Stimulated activated naive B cell treated with anti-CD40 and anti-IgM and Interleukin-4, amounts not matched to agents 10 μg/mL and 1 μg/mL and 100 μg/mL, for 72 hours (primary cell): Measurements from ENCODE around the gene TLR5.

Source experiments
- ATAC-seq, 2 donors: fragments of 150-1000 bp; cut with Tn5 transposase; replicated peaks; 2 replicates each; pipeline ENCODE4 v1.10.0; 2021; ENCODE audit warnings: moderate library complexity in 1 of 2
- DNase-seq: peaks from one replicate; pipeline ENCODE4 v3.0.0; 2021
- H3K27ac Mint-ChIP-seq: one replicate; pipeline ENCODE4 v1.8.0; 2022; ENCODE audit warnings: mild to moderate bottlenecking, mixed read lengths
- H3K27me3 Mint-ChIP-seq, 2 donors: one replicate each; pipeline ENCODE4 v1.8.0; 2022; ENCODE audit warnings: mixed read lengths in 2 of 2
- H3K36me3 Mint-ChIP-seq, 2 donors: one replicate each; pipeline ENCODE4 v1.8.0; 2022; ENCODE audit warnings: mixed read lengths in 2 of 2, mild to moderate bottlenecking in 1 of 2
- H3K4me1 Mint-ChIP-seq, 2 donors: one replicate each; pipeline ENCODE4 v1.8.0; 2022; ENCODE audit warnings: mixed read lengths in 2 of 2, mild to moderate bottlenecking in 1 of 2
- H3K4me3 Mint-ChIP-seq, 2 donors: one replicate each; pipeline ENCODE4 v1.8.0; 2022; ENCODE audit warnings: mild to moderate bottlenecking in 2 of 2, mixed read lengths in 2 of 2, moderate library complexity in 1 of 2
- H3K9me3 Mint-ChIP-seq, 2 donors: one replicate each; pipeline ENCODE4 v1.8.0; 2022; ENCODE audit warnings: mixed read lengths in 2 of 2, mild to moderate bottlenecking in 1 of 2

Gene TLR5

DNA sequence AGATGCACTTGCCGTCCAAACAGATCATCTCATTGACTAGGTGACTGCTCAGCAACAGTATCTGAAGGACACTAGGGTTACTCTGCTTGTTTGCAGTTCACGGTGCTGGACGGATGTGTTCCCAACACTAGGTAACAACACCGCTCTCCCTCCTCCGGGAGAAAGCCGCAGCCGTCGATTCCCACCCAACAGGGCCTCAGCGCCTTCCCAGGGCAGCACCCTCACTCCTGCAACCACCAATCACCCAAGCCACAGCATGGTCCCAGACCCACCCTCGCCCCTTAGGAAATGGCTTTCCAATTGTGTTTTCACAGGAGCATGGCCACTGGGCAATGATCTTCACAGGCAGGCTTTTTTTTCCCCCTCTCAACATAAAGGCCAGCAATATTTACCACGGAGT, 779 bp downstream of the TLR5 start:
- Mint-ChIP-seq H3K27me3 (peaks cover 29 to 36% of the 10 kb centered on the region in 2 donors), H3K27ac (no peak overlapping the region), H3K4me1 (peaks cover 13 to 22% of the 10 kb centered on the region in 2 donors), H3K9me3 (peaks cover 4% of the 10 kb centered on the region in 2 donors), H3K36me3 (no peaks in the 10 kb centered on the region), H3K4me3 (peak overlapping the region; percentile 79 to 81)
- no peak for ATAC-seq
- no peak for DNase-seq

DNA sequence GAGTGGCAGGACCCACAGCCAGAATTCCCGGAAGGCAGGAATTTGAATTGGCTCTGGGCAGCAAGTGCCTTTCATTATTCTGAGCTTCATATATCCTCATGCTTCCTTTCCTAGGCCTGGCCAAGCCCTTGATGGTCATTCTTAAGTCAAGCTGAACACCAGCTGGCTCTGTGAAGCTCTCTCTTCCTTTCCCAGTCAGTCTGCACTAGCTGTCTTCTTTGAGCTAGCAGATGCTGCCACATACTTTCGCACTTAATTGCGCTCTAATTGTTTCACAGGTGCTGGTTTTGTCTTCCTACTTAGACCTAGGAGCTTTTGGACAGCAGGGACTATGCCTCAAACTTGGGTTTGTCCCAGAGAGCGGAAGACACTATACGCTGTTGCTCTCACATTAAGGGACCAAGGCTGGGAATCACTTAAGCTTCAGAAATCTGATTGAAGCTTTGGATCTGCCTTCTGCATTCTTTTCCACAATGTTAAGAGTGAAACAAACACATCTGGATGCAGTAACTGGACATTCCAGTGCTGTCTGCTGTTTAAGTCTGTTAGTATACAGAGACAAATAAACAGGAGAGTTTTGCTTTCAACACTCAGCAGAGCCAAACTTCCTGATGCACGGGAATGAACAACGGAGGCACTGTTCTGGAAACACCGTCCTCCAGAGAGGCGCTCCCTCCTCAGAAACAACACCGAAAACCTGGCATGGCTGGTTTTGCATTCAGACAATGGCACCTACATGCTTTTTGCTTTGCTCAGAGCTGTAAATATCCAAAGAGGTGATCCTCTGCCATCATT, 2.2 kb downstream of the TLR5 start:
- Mint-ChIP-seq H3K9me3 (no peaks in the 10 kb centered on the region), H3K27ac (no peak overlapping the region), H3K36me3 (no peaks in the 10 kb centered on the region), H3K4me1 (peaks cover 13 to 22% of the 10 kb centered on the region in 2 donors), H3K27me3 (peaks cover 23 to 29% of the 10 kb centered on the region in 2 donors), H3K4me3 (no peak overlapping the region)
- DNase-seq (no peak), ATAC-seq (no peak)

GRCh38 chr1:223137455-223138085, 5.5 kb downstream of the TLR5 start:
- no peak overlapping the region for H3K27ac Mint-ChIP-seq

DNA sequence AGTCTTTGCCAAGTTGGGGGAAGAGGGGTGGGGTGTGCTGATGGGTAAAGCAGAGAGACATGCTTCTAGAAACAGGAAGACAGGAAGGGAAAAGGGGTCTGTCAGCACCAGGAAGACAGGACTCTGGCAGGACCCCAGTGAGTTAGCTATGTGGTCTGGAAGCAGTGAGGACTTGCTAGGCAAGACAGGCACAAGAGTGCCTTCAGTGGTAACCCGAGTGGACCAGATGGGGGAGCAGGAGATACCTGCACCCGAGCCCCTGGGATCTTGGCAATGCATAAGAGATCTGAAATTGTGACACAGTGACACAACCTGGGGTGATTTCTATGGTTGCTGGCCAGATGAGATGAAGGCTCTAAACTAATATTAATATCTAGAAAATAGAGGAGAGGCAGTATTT, 7.0 kb downstream of the TLR5 start:
- no peak overlapping the region for H3K27ac Mint-ChIP-seq
- peaks cover 32 to 54% of the 10 kb centered on the region in 2 donors for H3K27me3 Mint-ChIP-seq
- H3K4me1 Mint-ChIP-seq, result peaks cover 0 to 9% of the 10 kb centered on the region in 2 donors

More at GRCh38 chr1:223137455-223138085, 5.5 kb downstream of the TLR5 start:
- H3K36me3 Mint-ChIP-seq, result no peaks in the 10 kb centered on the region
- DNase-seq (no peak), ATAC-seq (no peak)
- H3K9me3 Mint-ChIP-seq, result no peaks in the 10 kb centered on the region
- no peak overlapping the region for H3K4me3 Mint-ChIP-seq
- H3K27me3 Mint-ChIP-seq, result peaks cover 22 to 42% of the 10 kb centered on the region in 2 donors
- H3K4me1 Mint-ChIP-seq, result peaks cover 6 to 15% of the 10 kb centered on the region in 2 donors

DNA sequence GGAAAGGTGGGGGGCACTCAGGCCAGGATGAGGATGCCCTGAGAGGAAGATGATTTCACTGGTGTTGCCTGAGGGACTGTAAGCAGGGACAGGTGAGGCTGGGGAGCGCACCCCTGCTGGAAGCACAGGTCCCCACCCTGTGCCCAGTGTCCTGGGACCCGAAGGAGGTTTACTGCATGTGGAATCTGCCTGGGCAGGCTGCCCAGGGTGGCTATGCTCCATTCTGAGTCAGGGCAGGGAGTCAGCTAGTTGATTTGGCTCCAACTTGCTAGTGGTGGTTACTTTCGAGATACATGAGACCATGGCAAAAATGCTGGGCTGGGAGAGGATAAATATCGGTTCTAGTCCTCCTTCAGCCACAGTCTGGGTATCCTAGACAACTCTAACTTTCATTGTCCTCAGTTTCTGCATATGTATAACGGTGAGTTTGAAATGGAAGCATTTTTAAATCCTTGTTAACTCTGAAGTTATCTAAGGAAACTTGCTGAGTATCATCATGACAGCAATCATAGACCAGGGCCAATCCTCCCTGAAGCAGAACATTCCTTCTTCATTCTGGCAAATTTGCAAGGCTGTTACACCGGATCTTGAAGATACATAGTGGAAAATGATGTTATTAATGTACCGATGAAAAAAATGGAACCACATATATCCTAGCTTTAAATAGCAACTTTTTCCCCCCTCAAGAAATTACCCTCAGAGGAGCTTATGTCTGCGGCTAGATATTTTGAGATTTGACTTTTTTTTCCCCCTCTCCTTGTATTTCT, 7.7 kb downstream of the TLR5 start:
- no peak for DNase-seq
- no peak for ATAC-seq

More for the DNA sequence above, 7.0 kb downstream of the TLR5 start:
- DNase-seq (no peak), ATAC-seq (no peak)
- H3K9me3 Mint-ChIP-seq, result no peaks in the 10 kb centered on the region
- no peak overlapping the region for H3K4me3 Mint-ChIP-seq
- H3K36me3 Mint-ChIP-seq, result no peaks in the 10 kb centered on the region

DNA sequence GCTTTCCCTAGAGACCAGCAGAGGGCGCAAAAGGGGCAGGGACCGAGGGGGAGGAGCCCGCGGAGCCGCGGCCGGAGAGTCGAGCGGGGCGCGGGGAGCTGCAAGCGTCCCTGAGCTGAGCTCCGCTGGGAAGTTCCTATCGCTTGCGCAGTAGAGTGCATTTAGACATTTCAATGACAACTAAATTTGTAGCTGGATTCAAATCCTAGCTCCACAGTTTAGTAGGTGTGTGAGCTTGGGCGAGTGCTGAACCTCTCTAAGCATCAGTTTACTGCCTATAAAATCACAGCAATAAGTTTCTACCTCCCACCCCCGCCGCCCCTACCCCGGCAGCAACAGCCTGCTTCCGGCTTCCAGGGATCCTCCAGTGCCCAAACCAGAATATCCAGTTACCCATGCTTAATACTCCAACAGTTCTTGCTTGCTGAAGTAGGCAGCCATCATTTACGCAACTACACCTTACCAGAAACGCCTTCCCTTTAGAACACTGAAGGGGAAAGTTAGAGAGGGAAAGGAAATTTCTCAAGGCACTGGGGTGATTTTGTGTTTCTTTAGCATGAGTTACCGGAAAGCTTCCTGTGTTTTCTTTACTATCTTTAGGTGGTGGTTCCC, 9.1 kb downstream of the TLR5 start:
- H3K27ac Mint-ChIP-seq, result no peak overlapping the region
- H3K4me3 Mint-ChIP-seq, result peak overlapping the region; percentile 52 to 62
- peaks cover 44 to 71% of the 10 kb centered on the region in 2 donors for H3K27me3 Mint-ChIP-seq
- H3K9me3 Mint-ChIP-seq, result no peaks in the 10 kb centered on the region
- peaks cover 0 to 3% of the 10 kb centered on the region in 2 donors for H3K36me3 Mint-ChIP-seq
- peaks cover 6 to 16% of the 10 kb centered on the region in 2 donors for H3K4me1 Mint-ChIP-seq
- peak; percentile 82 for ATAC-seq
- DNase-seq, result peak; percentile 64

More for the DNA sequence above, 7.7 kb downstream of the TLR5 start:
- no peaks in the 10 kb centered on the region for H3K36me3 Mint-ChIP-seq
- H3K27me3 Mint-ChIP-seq, result peaks cover 40 to 61% of the 10 kb centered on the region in 2 donors
- no peaks in the 10 kb centered on the region for H3K9me3 Mint-ChIP-seq
- H3K4me3 Mint-ChIP-seq, result no peak overlapping the region
- peaks cover 0 to 9% of the 10 kb centered on the region in 2 donors for H3K4me1 Mint-ChIP-seq
- H3K27ac Mint-ChIP-seq, result no peak overlapping the region

DNA sequence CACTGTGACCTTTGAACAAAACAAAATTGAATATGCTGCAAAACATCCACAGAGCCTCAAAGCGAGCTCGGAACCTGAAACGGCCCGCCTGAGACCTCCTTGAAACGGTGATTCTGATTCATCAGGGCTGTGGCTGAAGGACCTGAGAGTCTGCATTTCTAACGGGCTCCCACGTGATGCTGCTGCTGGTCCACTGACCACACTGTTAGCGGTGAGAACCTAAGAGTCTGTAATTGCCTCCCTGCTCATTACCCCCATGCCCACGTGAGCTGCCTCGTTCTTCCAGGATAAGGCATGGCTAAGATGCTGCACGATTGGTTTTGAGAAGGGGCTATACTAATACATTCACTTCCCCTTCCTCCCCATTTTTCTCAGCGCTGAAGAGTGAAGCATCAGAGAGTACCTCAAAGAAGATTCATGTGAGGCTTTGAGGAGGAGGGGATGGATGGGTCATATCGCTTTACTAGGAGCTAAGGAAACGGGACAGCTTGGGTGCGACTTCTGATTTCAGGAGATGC, 9.7 kb downstream of the TLR5 start:
- Mint-ChIP-seq H3K9me3 (no peaks in the 10 kb centered on the region), H3K4me3 (peak overlapping the region; percentile 52 to 62), H3K36me3 (peaks cover 0 to 3% of the 10 kb centered on the region in 2 donors), H3K27ac (no peak overlapping the region), H3K4me1 (peaks cover 7 to 18% of the 10 kb centered on the region in 2 donors), H3K27me3 (peaks cover 46 to 69% of the 10 kb centered on the region in 2 donors)
- peak; percentile 21 for ATAC-seq
- no peak for DNase-seq

- peaks cover 0 to 3% of the 10 kb centered on the region in 2 donors for H3K36me3 Mint-ChIP-seq
- DNase-seq (peak; percentile 49), ATAC-seq (peak; percentile 82 to 86)
- no peak overlapping the region for H3K27ac Mint-ChIP-seq
- peaks cover 7 to 18% of the 10 kb centered on the region in 2 donors for H3K4me1 Mint-ChIP-seq
- no peaks in the 10 kb centered on the region for H3K9me3 Mint-ChIP-seq
- peaks cover 28 to 48% of the 10 kb centered on the region in 2 donors for H3K27me3 Mint-ChIP-seq
- peak overlapping the region; percentile 58 to 70 for H3K4me3 Mint-ChIP-seq
Measured at GRCh38 chr1:223129229-223129901, 13.7 kb downstream of the TLR5 start.

GRCh38 chr1:223126741-223127140, 16.3 kb downstream of the TLR5 start:
- Mint-ChIP-seq H3K4me3 (no peak overlapping the region), H3K9me3 (no peaks in the 10 kb centered on the region), H3K36me3 (peaks cover 0 to 3% of the 10 kb centered on the region in 2 donors), H3K27me3 (peaks cover 24 to 38% of the 10 kb centered on the region in 2 donors), H3K27ac (no peak overlapping the region), H3K4me1 (peaks cover 15 to 19% of the 10 kb centered on the region in 2 donors)
- ATAC-seq (no peak), DNase-seq (no peak)

- no peak for DNase-seq
- Mint-ChIP-seq H3K9me3 (no peaks in the 10 kb centered on the region), H3K27ac (no peak overlapping the region), H3K36me3 (peaks cover 0 to 3% of the 10 kb centered on the region in 2 donors), H3K4me3 (no peak overlapping the region), H3K4me1 (peaks cover 15 to 19% of the 10 kb centered on the region in 2 donors), H3K27me3 (peaks cover 15 to 28% of the 10 kb centered on the region in 2 donors)
- ATAC-seq, result no peak
Measured at GRCh38 chr1:223125766-223126165, 17.3 kb downstream of the TLR5 start.

GRCh38 chr1:223123011-223123610, 19.9 kb downstream of the TLR5 start:
- ATAC-seq, result no peak
- peaks cover 8 to 10% of the 10 kb centered on the region in 2 donors for H3K4me1 Mint-ChIP-seq
- no peaks in the 10 kb centered on the region for H3K36me3 Mint-ChIP-seq
- no peak for DNase-seq
- H3K27ac Mint-ChIP-seq, result no peak overlapping the region
- H3K9me3 Mint-ChIP-seq, result no peaks in the 10 kb centered on the region
- peak overlapping the region in 1 of 2 donors; percentile 64 for H3K4me3 Mint-ChIP-seq
- peaks cover 0 to 11% of the 10 kb centered on the region in 2 donors for H3K27me3 Mint-ChIP-seq

GRCh38 chr1:223118418-223118817, 24.6 kb downstream of the TLR5 start:
- peaks cover 0 to 3% of the 10 kb centered on the region in 2 donors for H3K9me3 Mint-ChIP-seq
- H3K27ac Mint-ChIP-seq, result no peak overlapping the region
- no peak overlapping the region for H3K4me3 Mint-ChIP-seq
- peaks cover 7 to 18% of the 10 kb centered on the region in 2 donors for H3K27me3 Mint-ChIP-seq
- no peak for DNase-seq
- H3K36me3 Mint-ChIP-seq, result no peaks in the 10 kb centered on the region
- peaks cover 3 to 4% of the 10 kb centered on the region in 2 donors for H3K4me1 Mint-ChIP-seq
- ATAC-seq, result no peak

DNA sequence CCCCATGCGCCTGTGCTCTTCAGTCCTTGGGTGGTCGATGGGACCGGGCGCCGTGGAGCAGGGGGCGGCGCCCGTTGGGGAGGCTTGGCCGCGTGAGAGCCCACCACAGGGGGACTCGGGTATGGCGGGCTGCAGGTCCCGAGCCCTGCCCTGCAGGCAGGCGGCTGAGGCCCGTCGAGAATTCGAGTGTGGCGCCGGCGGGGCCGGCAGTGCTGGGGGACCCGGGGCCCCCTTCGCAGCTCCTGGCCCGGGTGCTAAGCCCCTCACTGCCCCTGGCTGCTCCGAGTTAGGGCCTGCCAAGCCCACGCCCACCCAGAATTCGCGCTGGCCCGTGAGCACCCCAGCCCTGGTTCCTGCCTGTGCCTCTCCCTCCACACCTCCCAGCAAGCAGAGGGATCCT, 26.1 kb downstream of the TLR5 start:
- Mint-ChIP-seq H3K36me3 (no peaks in the 10 kb centered on the region), H3K4me1 (no peaks in the 10 kb centered on the region), H3K9me3 (peaks cover 0 to 3% of the 10 kb centered on the region in 2 donors), H3K27ac (no peak overlapping the region), H3K4me3 (no peak overlapping the region), H3K27me3 (peaks cover 7 to 14% of the 10 kb centered on the region in 2 donors)
- no peak for ATAC-seq
- DNase-seq, result no peak
